ENCODE results near the gene SRGAP1.
"Not testable (repeated sequence)": the region's sequence is repeated elsewhere in the genome, so short reads cannot be mapped to it uniquely, and the experiment has no call there.

Gene SRGAP1

GRCh38 chr12:64065881-64066451 lies 221.5 kb downstream of the SRGAP1 start:
- DNase-seq (ENCODE audit: low spot score), result no peak
- in situ Hi-C loops (cut with MboI; ENCODE audit: low pct_unique_long_range_greater_than_20kb, low sequenced_read_pairs, unreplicated experiment), result no loop called here
- TF ChIP-seq CTCF (IDR thresholded peaks at IDR 0.05; ENCODE audit: extremely low read depth, insufficient read depth, missing control alignments), result no peak

GRCh38 chr12:64066776-64067175 lies 222.3 kb downstream of the SRGAP1 start:
- no peak for DNase-seq (ENCODE audit: low spot score)

GRCh38 chr12:64070454-64070853 lies 226.0 kb downstream of the SRGAP1 start:
- no peak for TF ChIP-seq CTCF (IDR thresholded peaks at IDR 0.05; ENCODE audit: extremely low read depth, insufficient read depth, missing control alignments)
- in situ Hi-C loops (cut with MboI; ENCODE audit: low pct_unique_long_range_greater_than_20kb, low sequenced_read_pairs, unreplicated experiment), result no loop called here
- DNase-seq (ENCODE audit: low spot score), result no peak

More at GRCh38 chr12:64066776-64067175, 222.3 kb downstream of the SRGAP1 start:
- no peak for TF ChIP-seq CTCF (IDR thresholded peaks at IDR 0.05; ENCODE audit: extremely low read depth, insufficient read depth, missing control alignments)
- in situ Hi-C loops (cut with MboI; ENCODE audit: low pct_unique_long_range_greater_than_20kb, low sequenced_read_pairs, unreplicated experiment), result no loop called here

- no peak for TF ChIP-seq CTCF (IDR thresholded peaks at IDR 0.05; ENCODE audit: extremely low read depth, insufficient read depth, missing control alignments)
- no peak for DNase-seq (ENCODE audit: low spot score)
- in situ Hi-C loops (cut with MboI; ENCODE audit: low pct_unique_long_range_greater_than_20kb, low sequenced_read_pairs, unreplicated experiment), result no loop called here
Measured at GRCh38 chr12:64072916-64073575, 228.5 kb downstream of the SRGAP1 start.

- DNase-seq (ENCODE audit: low spot score); in situ Hi-C loops (cut with MboI; ENCODE audit: low pct_unique_long_range_greater_than_20kb, low sequenced_read_pairs, unreplicated experiment): not testable (repeated sequence)
Measured at GRCh38 chr12:64076565-64076964, 232.1 kb downstream of the SRGAP1 start.

- no peak for DNase-seq (ENCODE audit: low spot score)
- in situ Hi-C loops (cut with MboI; ENCODE audit: low pct_unique_long_range_greater_than_20kb, low sequenced_read_pairs, unreplicated experiment), result no loop called here
- TF ChIP-seq CTCF (IDR thresholded peaks at IDR 0.05; ENCODE audit: extremely low read depth, insufficient read depth, missing control alignments), result no peak
Measured at GRCh38 chr12:64077922-64078321, 233.4 kb downstream of the SRGAP1 start.

GRCh38 chr12:64080319-64081007 lies 236.0 kb downstream of the SRGAP1 start:
- no peak for TF ChIP-seq CTCF (IDR thresholded peaks at IDR 0.05; ENCODE audit: extremely low read depth, insufficient read depth, missing control alignments)
- DNase-seq (ENCODE audit: low spot score), result no peak
- in situ Hi-C loops (cut with MboI; ENCODE audit: low pct_unique_long_range_greater_than_20kb, low sequenced_read_pairs, unreplicated experiment), result no loop called here

All from GM13977 (cell line).